HepG2 (cell line): ENCODE results near the gene LRP5. TPM values are rescaled to one million over a fixed set of nuclear protein-coding genes. Genes with fewer than 3 reads are reported as not detected.

ENCODE experiments used
- ATAC-seq: fragments of 200-7000 bp; cut with Tn5 transposase; 3 replicates; pipeline ENCODE4 v1.9.1; 2020; ENCODE audit warnings: mild to moderate bottlenecking, moderate library complexity
- BruUV-seq: library from RNA; stranded (reverse); fragments of 400-500 nt; replicated peaks from 2 replicates; lab custom pipeline; 2021; lab: Mats Ljungman, UMichigan
- CTCF ChIA-PET: fragments of 300-600 bp; formaldehyde crosslinking; extraction: SDS; loops from one replicate; lab custom pipeline; 2021; ENCODE audit warnings: low total read pairs, inconsistent platforms, low intra/inter-chr PET ratio; lab: Yijun Ruan, JAX
- POLR2A ChIA-PET: fragments of 350-600 bp; sonication (Branson Sonifier 250); formaldehyde crosslinking; loops from one replicate; lab custom pipeline; 2020; ENCODE audit warnings: antibody characterized with exemption, inconsistent platforms; lab: Yijun Ruan, JAX
- DNase-seq: peaks from one replicate; pipeline ENCODE4 v3.0.0-alpha.2; 2015; ENCODE audit warnings: low spot score
- FAIRE-seq: peaks from 3 replicates; lab custom pipeline; 2011; peaks lifted over from hg19 to GRCh38; lab: Jason Lieb, UNC
- H2AFZ ChIP-seq: one replicate; pipeline ENCODE4 v1.6.1; 2011; ENCODE audit warnings: low read length, inconsistent platforms
- H3K27ac ChIP-seq: fragments of 300-600 bp; 3 replicates; pipeline ENCODE4 v1.8.0; 2011; ENCODE audit warnings: mixed run types, mild to moderate bottlenecking, mixed read lengths, low read length, inconsistent platforms; ENCODE audit not compliant: insufficient read depth; ENCODE audit errors: extremely low read length
- H3K27me3 ChIP-seq, 2 experiments: fragments of 200-600 bp in 1 of 2; 2 replicates in 1 of 2; 3 replicates in 1 of 2; pipeline versions ENCODE4 v1.6.0 to v1.8.0; 2011; ENCODE audit warnings: low read length in 2 of 2, mild to moderate bottlenecking in 2 of 2, moderate library complexity in 2 of 2, inconsistent platforms in 1 of 2; ENCODE audit not compliant: insufficient read depth in 2 of 2, control insufficient read depth in 1 of 2
- H3K36me3 ChIP-seq, 2 experiments: fragments of 200-600 bp in 1 of 2; replicated peaks in 1 of 2; 2 replicates in 1 of 2; 3 replicates in 1 of 2; pipeline versions ENCODE4 v1.5.1 to v1.8.0; 2011; ENCODE audit warnings: low read length in 2 of 2, inconsistent platforms in 1 of 2; ENCODE audit not compliant: insufficient read depth in 2 of 2, control insufficient read depth in 1 of 2
- H3K4me1 ChIP-seq: 2 replicates; pipeline ENCODE4 v1.5.1; 2012; ENCODE audit warnings: low read length, inconsistent platforms; ENCODE audit not compliant: insufficient read depth
- H3K4me2 ChIP-seq: 2 replicates; pipeline ENCODE4 v1.6.0; 2011; ENCODE audit warnings: low read depth, low read length, inconsistent platforms
- H3K4me3 ChIP-seq, 3 experiments: fragments of 200-600 bp in 1 of 3; sonication (generic), shearing (Covaris generic) in 1 of 3; replicated peaks in 1 of 3; 2 replicates each; pipeline ENCODE4 v1.5.1; 2011 to 2016; ENCODE audit warnings: low read length in 3 of 3, inconsistent platforms in 2 of 3, low read depth in 2 of 3, mild to moderate bottlenecking in 2 of 3, control low read depth in 1 of 3, mixed read lengths in 1 of 3; ENCODE audit not compliant: insufficient read depth in 1 of 3
- H3K79me2 ChIP-seq: one replicate; pipeline ENCODE4 v1.6.1; 2011; ENCODE audit warnings: low read length, inconsistent platforms; ENCODE audit not compliant: insufficient read depth
- H3K9ac ChIP-seq: 2 replicates; pipeline ENCODE4 v1.6.0; 2011; ENCODE audit warnings: mild to moderate bottlenecking, low read depth, low read length, inconsistent platforms; ENCODE audit not compliant: insufficient read depth
- H3K9me3 ChIP-seq: 2 replicates; pipeline ENCODE4 v1.5.1; 2012; ENCODE audit warnings: mild to moderate bottlenecking, low read length
- H4K20me1 ChIP-seq: 2 replicates; pipeline ENCODE4 v1.6.0; 2011; ENCODE audit warnings: inconsistent platforms, mild to moderate bottlenecking, low read length, moderate library complexity; ENCODE audit not compliant: insufficient read depth
- CEBPB ChIP-seq: IDR thresholded peaks from 2 replicates; pipeline ENCODE4 v1.6.1; 2011; ENCODE audit warnings: low read depth, low read length, improper control_type of control experiment, borderline replicate concordance
- CEBPG ChIP-seq: IDR thresholded peaks from 2 replicates; pipeline ENCODE4 v1.6.1; 2016
- DDIT3 ChIP-seq: sonication (generic); formaldehyde crosslinking; IDR thresholded peaks from 2 replicates; pipeline ENCODE4 v1.4.0; 2020; ENCODE audit warnings: mild to moderate bottlenecking, missing genetic modification reagents
- ETS1 ChIP-seq: sonication (generic); formaldehyde crosslinking; IDR thresholded peaks from 2 replicates; pipeline ENCODE4 v1.4.0; 2020; ENCODE audit warnings: missing genetic modification reagents
- FOXK1 ChIP-seq: sonication (generic); formaldehyde crosslinking; IDR thresholded peaks from 2 replicates; pipeline ENCODE4 v1.4.0; 2020; ENCODE audit warnings: low read depth, missing genetic modification reagents, borderline replicate concordance
- KDM1A ChIP-seq: IDR thresholded peaks from 2 replicates; pipeline ENCODE4 v1.6.1; 2016; ENCODE audit warnings: missing compliant biosample characterization
- MZF1 ChIP-seq: sonication (generic); formaldehyde crosslinking; IDR thresholded peaks from 2 replicates; pipeline ENCODE4 v1.8.1; 2023; ENCODE audit warnings: mild to moderate bottlenecking, missing genetic modification reagents, borderline replicate concordance
- NR2C2 ChIP-seq: sonication (generic); formaldehyde crosslinking; IDR thresholded peaks from 2 replicates; pipeline ENCODE4 v1.4.0; 2020; ENCODE audit warnings: missing genetic modification reagents, mild to moderate bottlenecking, moderate library complexity, borderline replicate concordance
- SATB2 ChIP-seq: sonication (generic); formaldehyde crosslinking; IDR thresholded peaks from 2 replicates; pipeline ENCODE4 v1.5.0; 2020; ENCODE audit warnings: missing genetic modification reagents
- YEATS4 ChIP-seq: sonication (generic); formaldehyde crosslinking; IDR thresholded peaks from 2 replicates; pipeline ENCODE4 v1.4.0; 2020; ENCODE audit warnings: missing genetic modification reagents, borderline replicate concordance
- ZBTB7A ChIP-seq: sonication (generic); formaldehyde crosslinking; IDR thresholded peaks from 2 replicates; pipeline ENCODE4 v1.8.0; 2022; ENCODE audit warnings: mild to moderate bottlenecking, missing genetic modification reagents
- ZMYM3 ChIP-seq: sonication (generic); formaldehyde crosslinking; IDR thresholded peaks from 2 replicates; pipeline ENCODE4 v1.5.1; 2020; ENCODE audit warnings: mild to moderate bottlenecking, missing genetic modification reagents
- ZNF101 ChIP-seq: sonication (generic); formaldehyde crosslinking; IDR thresholded peaks from 2 replicates; pipeline ENCODE4 v1.4.0; 2020; ENCODE audit warnings: mild to moderate bottlenecking, low read depth, missing genetic modification reagents, borderline replicate concordance
- ZNF225 ChIP-seq: sonication (generic); formaldehyde crosslinking; IDR thresholded peaks from 2 replicates; pipeline ENCODE4 v1.4.0; 2020; ENCODE audit warnings: mild to moderate bottlenecking, missing genetic modification reagents
- ZNF558 ChIP-seq: sonication (generic); formaldehyde crosslinking; IDR thresholded peaks from 2 replicates; pipeline ENCODE4 v1.9.0; 2022; ENCODE audit warnings: mild to moderate bottlenecking, missing genetic modification reagents, borderline replicate concordance
- ZNF629 ChIP-seq: sonication (generic); formaldehyde crosslinking; conservative IDR thresholded peaks from 2 replicates; pipeline ENCODE4 v1.5.0; 2020; ENCODE audit warnings: missing genetic modification reagents
- ZSCAN25 ChIP-seq: sonication (generic); formaldehyde crosslinking; IDR thresholded peaks from 2 replicates; pipeline ENCODE4 v1.8.0; 2022; ENCODE audit warnings: mild to moderate bottlenecking, missing genetic modification reagents
- WGBS: methylation state at CpG from one replicate; pipeline ENCODE4 v1.1.6; 2017; ENCODE audit warnings: low lambda C conversion rate; 5-methylcytosine and 5-hydroxymethylcytosine counted together
- in situ Hi-C: cut with HindIII; loops from 2 replicates; pipeline ENCODE4 v1.10.0; 2017; ENCODE audit warnings: low pct_unique_long_range_greater_than_20kb; ENCODE audit not compliant: extremely low pct_ligation_motif_present
- intact Hi-C: fragments of 100-400 bp; cut with micrococcal nuclease; formaldehyde crosslinking; loops from one replicate; pipeline ENCODE4 v1.10.0; 2022; ENCODE audit not compliant: unreplicated experiment
- polyA plus RNA-seq, 8 experiments: library from polyadenylated mRNA; depleted of rRNA in 3 of 8; stranded (reverse) in 7 of 8; unstranded in 1 of 8; fragments of >200 nt; fragmentation: Illumina TruSeq in 4 of 8; extraction: Trizol in 4 of 8; gene quantifications; 2 replicates each; pipeline versions ENCODE4 v1.2.1 to v1.2.3, GENCODE V29; 2011 to 2016; ENCODE audit warnings: low read depth in 4 of 8, missing spikeins in 1 of 8, mixed read lengths in 1 of 8; ENCODE audit not compliant: insufficient read depth in 1 of 8
- total RNA-seq, 5 experiments: library from RNA; depleted of rRNA; stranded (reverse); fragments of >200 nt; fragmentation: Illumina TruSeq; extraction: Trizol; gene quantifications; 2 replicates each; pipeline ENCODE4 v1.2.3, GENCODE V29; 2016; ENCODE audit warnings: low read depth in 1 of 5
- TF ChIP-seq, protein P1 (sequence below): sonication (generic); IDR thresholded peaks from 2 replicates; pipeline ENCODE4 v1.6.1; 2016; ENCODE audit warnings: low read depth, borderline replicate concordance
- TF ChIP-seq, protein P2 (sequence below): IDR thresholded peaks from 2 replicates; pipeline ENCODE4 v1.6.1; 2016; ENCODE audit warnings: low read depth
- TF ChIP-seq, protein P3 (sequence below): sonication (generic); formaldehyde crosslinking; conservative IDR thresholded peaks from 2 replicates; pipeline ENCODE4 v1.8.1; 2023; ENCODE audit warnings: missing genetic modification reagents

LRP5 gene
- total and polyA plus RNA-seq, 2 of the 13 experiments (the other 11 are each of a cell fraction or from before 2014, with no cell fraction given), result 40.4 to 64.0 TPM

- FAIRE-seq, result no peak
- ATAC-seq, result no peak
- peaks cover 97% of the 10 kb centered on the region for H3K79me2 ChIP-seq
- no TSS peak for BruUV-seq
- H3K27ac ChIP-seq, result no peak overlapping the region
- in situ Hi-C loops, result no loop called here
- ChIA-PET CTCF (no interaction called here), POLR2A (no interaction called here)
- intact Hi-C loops, result no loop called here
- H3K9ac ChIP-seq, result no peak overlapping the region
- H4K20me1 ChIP-seq, result peaks cover 76% of the 10 kb centered on the region
- H3K4me1 ChIP-seq, result peaks cover 97% of the 10 kb centered on the region
- H2AFZ ChIP-seq, result no peak overlapping the region
- no peak for DNase-seq
- WGBS, result 93% methylated on average over 13 of the region's 16 CpGs
- peaks cover 6 to 14% of the 10 kb centered on the region in 2 experiments; a peak in 4 of 5 replicates for H3K36me3 ChIP-seq
- no peaks in the 10 kb centered on the region for H3K27me3 ChIP-seq
- H3K9me3 ChIP-seq, result no peaks in the 10 kb centered on the region
- no peak overlapping the region for H3K4me2 ChIP-seq
- no peak overlapping the region for H3K4me3 ChIP-seq
- TF ChIP-seq ZSCAN25 (CRISPR knock-in tag) (no peak), KDM1A (peak; percentile 56; the same call in 1 of the 2 replicates), ZNF101 (no peak), CEBPG (CRISPR knock-in tag) (peak; percentile 30; the same call in 1 of the 2 replicates), MZF1 (CRISPR knock-in tag) (no peak), ETS1 (no peak), ZNF629 (CRISPR knock-in tag) (peak; percentile 93), DDIT3 (CRISPR knock-in tag) (no peak), ZMYM3 (CRISPR knock-in tag) (peak; percentile 73), NR2C2 (CRISPR knock-in tag) (no peak), ZBTB7A (CRISPR knock-in tag) (no peak), ZNF225 (CRISPR knock-in tag) (no peak), YEATS4 (no peak), FOXK1 (no peak), ZNF558 (CRISPR knock-in tag) (no peak), SATB2 (no peak), CEBPB (0 out of 2 replicates have a peak, but pooled peaks have one; percentile 24)
- TF ChIP-seq, protein P1, sequence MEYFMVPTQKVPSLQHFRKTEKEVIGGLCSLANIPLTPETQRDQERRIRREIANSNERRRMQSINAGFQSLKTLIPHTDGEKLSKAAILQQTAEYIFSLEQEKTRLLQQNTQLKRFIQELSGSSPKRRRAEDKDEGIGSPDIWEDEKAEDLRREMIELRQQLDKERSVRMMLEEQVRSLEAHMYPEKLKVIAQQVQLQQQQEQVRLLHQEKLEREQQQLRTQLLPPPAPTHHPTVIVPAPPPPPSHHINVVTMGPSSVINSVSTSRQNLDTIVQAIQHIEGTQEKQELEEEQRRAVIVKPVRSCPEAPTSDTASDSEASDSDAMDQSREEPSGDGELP, result no peak
- TF ChIP-seq, protein P2, sequence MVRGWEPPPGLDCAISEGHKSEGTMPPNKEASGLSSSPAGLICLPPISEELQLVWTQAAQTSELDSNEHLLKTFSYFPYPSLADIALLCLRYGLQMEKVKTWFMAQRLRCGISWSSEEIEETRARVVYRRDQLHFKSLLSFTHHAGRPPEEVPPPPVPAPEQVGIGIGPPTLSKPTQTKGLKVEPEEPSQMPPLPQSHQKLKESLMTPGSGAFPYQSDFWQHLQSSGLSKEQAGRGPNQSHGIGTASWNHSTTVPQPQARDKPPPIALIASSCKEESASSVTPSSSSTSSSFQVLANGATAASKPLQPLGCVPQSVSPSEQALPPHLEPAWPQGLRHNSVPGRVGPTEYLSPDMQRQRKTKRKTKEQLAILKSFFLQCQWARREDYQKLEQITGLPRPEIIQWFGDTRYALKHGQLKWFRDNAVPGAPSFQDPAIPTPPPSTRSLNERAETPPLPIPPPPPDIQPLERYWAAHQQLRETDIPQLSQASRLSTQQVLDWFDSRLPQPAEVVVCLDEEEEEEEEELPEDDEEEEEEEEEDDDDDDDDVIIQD (CRISPR knock-in tag), result no peak
- TF ChIP-seq, protein P3, sequence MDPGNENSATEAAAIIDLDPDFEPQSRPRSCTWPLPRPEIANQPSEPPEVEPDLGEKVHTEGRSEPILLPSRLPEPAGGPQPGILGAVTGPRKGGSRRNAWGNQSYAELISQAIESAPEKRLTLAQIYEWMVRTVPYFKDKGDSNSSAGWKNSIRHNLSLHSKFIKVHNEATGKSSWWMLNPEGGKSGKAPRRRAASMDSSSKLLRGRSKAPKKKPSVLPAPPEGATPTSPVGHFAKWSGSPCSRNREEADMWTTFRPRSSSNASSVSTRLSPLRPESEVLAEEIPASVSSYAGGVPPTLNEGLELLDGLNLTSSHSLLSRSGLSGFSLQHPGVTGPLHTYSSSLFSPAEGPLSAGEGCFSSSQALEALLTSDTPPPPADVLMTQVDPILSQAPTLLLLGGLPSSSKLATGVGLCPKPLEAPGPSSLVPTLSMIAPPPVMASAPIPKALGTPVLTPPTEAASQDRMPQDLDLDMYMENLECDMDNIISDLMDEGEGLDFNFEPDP (CRISPR knock-in tag), result no peak
Measured at GRCh38 chr11:68340003-68340767, 27.8 kb downstream of the LRP5 start.
